Osteoblast (primary cell): ENCODE measurements around the gene CBLN3. TPM values are rescaled to one million over a fixed set of nuclear protein-coding genes. Genes with fewer than 3 reads are reported as not detected.

Source experiments
- DNase-seq: peaks from one replicate; pipeline ENCODE4 v3.0.0; 2011; ENCODE audit warnings: low spot score, mixed read lengths; ENCODE audit not compliant: insufficient read length; ENCODE audit errors: missing footprints
- H2AFZ ChIP-seq: 2 replicates; pipeline ENCODE4 v1.6.0; 2011; ENCODE audit warnings: mild to moderate bottlenecking, low read length
- H3K27ac ChIP-seq: 2 replicates; pipeline ENCODE4 v1.5.1; 2011; ENCODE audit warnings: mild to moderate bottlenecking, low read depth, low read length, moderate library complexity
- H3K27me3 ChIP-seq: 2 replicates; pipeline ENCODE4 v1.6.0; 2012; ENCODE audit warnings: mild to moderate bottlenecking, control low read depth, inconsistent platforms, low read length, moderate library complexity; ENCODE audit not compliant: insufficient read depth
- H3K36me3 ChIP-seq: 2 replicates; pipeline ENCODE4 v1.5.1; 2011; ENCODE audit warnings: mild to moderate bottlenecking, low read length, control low read depth, moderate library complexity; ENCODE audit not compliant: insufficient read depth
- H3K4me1 ChIP-seq: 2 replicates; pipeline ENCODE4 v1.5.1; 2011; ENCODE audit warnings: mild to moderate bottlenecking, low read length, control low read depth, moderate library complexity; ENCODE audit not compliant: insufficient read depth
- H3K4me2 ChIP-seq: 2 replicates; pipeline ENCODE4 v1.6.0; 2011; ENCODE audit warnings: mild to moderate bottlenecking, low read length; ENCODE audit not compliant: insufficient read depth
- H3K4me3 ChIP-seq: fragments of 200-600 bp; sonication (generic); 3 replicates; pipeline ENCODE4 v1.5.1; 2012; ENCODE audit warnings: mild to moderate bottlenecking, low read length, inconsistent platforms; ENCODE audit not compliant: insufficient read depth
- H3K79me2 ChIP-seq: 2 replicates; pipeline ENCODE4 v1.6.0; 2012; ENCODE audit warnings: mild to moderate bottlenecking, low read length, control low read depth, inconsistent platforms; ENCODE audit not compliant: insufficient read depth
- H3K9me3 ChIP-seq: 2 replicates; pipeline ENCODE4 v1.5.1; 2011; ENCODE audit warnings: low read depth, low read length, control low read depth
- H4K20me1 ChIP-seq: 2 replicates; pipeline ENCODE4 v1.6.0; 2012; ENCODE audit warnings: mild to moderate bottlenecking, low read length, control low read depth; ENCODE audit not compliant: insufficient read depth
- total RNA-seq: library from RNA; depleted of rRNA; stranded (reverse); fragments of >200 nt; gene quantifications from 2 replicates; pipeline ENCODE4 v1.2.3, GENCODE V29; 2012
- TF ChIP-seq, protein P1 (sequence below): IDR thresholded peaks from 2 replicates; pipeline ENCODE4 v1.5.1; 2011; ENCODE audit warnings: mild to moderate bottlenecking, low read depth, low read length, moderate library complexity; ENCODE audit errors: extremely low read depth

The CBLN3 gene
- total RNA-seq, 1 donor, result 4.0 TPM

DNA sequence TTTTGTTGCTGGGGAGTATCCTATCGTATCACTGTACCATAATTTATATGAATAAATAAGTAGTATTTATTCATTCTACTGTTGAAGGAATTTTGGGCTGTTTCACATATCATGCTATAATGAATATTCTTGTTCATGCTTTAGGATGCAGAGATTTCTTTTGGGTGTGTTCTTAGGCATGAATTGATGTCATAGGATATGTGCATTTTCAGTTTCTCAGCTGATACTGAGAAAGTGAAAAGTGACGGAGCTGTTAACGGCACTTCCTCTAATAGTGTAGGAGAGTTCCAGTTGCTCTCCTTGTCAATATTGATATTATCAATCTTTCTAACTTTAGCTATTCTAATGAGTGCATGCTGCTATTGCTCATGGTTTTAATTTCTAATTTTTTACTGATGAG lies 36.3 kb upstream of the CBLN3 start:
- no peaks in the 10 kb centered on the region for H3K79me2 ChIP-seq
- no peaks in the 10 kb centered on the region for H3K9me3 ChIP-seq
- DNase-seq, result no peak
- no peak overlapping the region for H3K4me3 ChIP-seq
- H3K4me2 ChIP-seq, result no peak overlapping the region
- no peaks in the 10 kb centered on the region for H3K4me1 ChIP-seq
- H3K36me3 ChIP-seq, result no peaks in the 10 kb centered on the region
- no peak overlapping the region for H3K27ac ChIP-seq
- no peaks in the 10 kb centered on the region for H4K20me1 ChIP-seq
- H2AFZ ChIP-seq, result no peak overlapping the region
- H3K27me3 ChIP-seq, result no peaks in the 10 kb centered on the region
- TF ChIP-seq, protein P1, sequence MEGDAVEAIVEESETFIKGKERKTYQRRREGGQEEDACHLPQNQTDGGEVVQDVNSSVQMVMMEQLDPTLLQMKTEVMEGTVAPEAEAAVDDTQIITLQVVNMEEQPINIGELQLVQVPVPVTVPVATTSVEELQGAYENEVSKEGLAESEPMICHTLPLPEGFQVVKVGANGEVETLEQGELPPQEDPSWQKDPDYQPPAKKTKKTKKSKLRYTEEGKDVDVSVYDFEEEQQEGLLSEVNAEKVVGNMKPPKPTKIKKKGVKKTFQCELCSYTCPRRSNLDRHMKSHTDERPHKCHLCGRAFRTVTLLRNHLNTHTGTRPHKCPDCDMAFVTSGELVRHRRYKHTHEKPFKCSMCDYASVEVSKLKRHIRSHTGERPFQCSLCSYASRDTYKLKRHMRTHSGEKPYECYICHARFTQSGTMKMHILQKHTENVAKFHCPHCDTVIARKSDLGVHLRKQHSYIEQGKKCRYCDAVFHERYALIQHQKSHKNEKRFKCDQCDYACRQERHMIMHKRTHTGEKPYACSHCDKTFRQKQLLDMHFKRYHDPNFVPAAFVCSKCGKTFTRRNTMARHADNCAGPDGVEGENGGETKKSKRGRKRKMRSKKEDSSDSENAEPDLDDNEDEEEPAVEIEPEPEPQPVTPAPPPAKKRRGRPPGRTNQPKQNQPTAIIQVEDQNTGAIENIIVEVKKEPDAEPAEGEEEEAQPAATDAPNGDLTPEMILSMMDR, result no peak

DNA sequence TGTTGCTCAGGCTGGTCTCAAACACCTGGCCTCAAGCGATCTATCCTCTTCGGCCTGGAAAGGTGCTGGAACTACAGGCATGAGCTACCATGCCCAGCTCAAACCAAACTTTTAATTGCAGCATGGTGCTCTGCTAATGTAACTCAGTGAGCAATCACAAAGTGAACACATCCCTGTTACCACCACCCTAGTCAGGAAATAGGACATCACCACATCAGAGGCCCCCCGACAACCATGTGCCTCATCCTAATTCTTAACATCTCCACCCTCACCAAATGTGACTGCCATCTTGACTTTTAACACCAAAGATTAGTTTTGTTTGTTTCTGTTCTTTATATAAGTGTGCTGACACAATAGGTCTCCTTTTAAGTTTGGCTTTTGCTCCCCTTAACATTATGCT lies 35.9 kb upstream of the CBLN3 start:
- H3K27ac ChIP-seq, result no peak overlapping the region
- H3K4me2 ChIP-seq, result no peak overlapping the region
- no peak overlapping the region for H3K4me3 ChIP-seq
- H4K20me1 ChIP-seq, result no peaks in the 10 kb centered on the region
- no peaks in the 10 kb centered on the region for H3K27me3 ChIP-seq
- no peaks in the 10 kb centered on the region for H3K36me3 ChIP-seq
- no peaks in the 10 kb centered on the region for H3K9me3 ChIP-seq
- no peaks in the 10 kb centered on the region for H3K4me1 ChIP-seq
- TF ChIP-seq, protein P1, result no peak
- H2AFZ ChIP-seq, result no peak overlapping the region
- no peak for DNase-seq
- H3K79me2 ChIP-seq, result no peaks in the 10 kb centered on the region

DNA sequence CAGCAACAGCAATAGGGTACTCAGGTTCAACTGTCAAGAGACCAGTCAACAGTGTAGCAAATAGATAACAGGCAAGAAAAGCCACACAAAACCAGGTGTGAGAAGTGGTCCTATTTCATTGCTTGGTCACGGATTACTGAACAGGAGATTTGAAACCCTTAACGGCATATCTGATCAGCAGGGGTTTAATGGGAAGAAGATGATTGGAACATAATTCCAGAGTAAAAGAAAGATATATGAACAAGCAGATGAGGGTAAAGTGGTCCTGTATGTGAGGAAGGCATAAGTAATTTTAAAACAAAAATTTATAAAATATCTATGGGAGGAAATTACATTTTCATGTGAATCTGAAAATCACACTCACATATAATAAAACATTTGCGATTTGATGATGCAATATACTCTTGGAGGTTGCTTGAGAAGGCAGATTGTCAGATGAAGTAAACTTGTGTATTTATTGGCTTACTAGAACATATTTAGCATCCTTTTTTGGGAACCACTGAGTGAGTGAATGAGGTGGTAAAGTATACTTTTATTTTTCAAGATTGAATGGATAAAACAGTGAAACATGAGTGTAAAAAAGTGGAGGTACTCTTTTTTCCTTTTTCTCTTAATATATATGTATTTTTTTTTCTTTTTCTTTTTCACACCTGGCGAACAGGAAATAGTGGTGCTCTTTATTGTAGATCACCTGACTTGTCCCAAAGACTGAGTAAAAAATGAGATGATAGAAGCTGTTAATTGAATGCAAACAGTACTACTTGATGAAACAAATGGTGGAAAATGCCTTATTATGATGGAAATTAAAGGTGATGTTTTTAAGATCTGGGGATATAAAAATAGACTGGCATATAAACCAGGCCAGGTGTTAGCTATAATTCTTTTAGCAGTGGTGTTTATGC lies 34.7 kb upstream of the CBLN3 start:
- no peaks in the 10 kb centered on the region for H3K4me1 ChIP-seq
- H4K20me1 ChIP-seq, result no peaks in the 10 kb centered on the region
- no peak overlapping the region for H3K4me3 ChIP-seq
- TF ChIP-seq, protein P1, result no peak
- H3K27ac ChIP-seq, result no peak overlapping the region
- no peaks in the 10 kb centered on the region for H3K9me3 ChIP-seq
- no peak overlapping the region for H2AFZ ChIP-seq
- DNase-seq, result no peak
- H3K27me3 ChIP-seq, result no peaks in the 10 kb centered on the region
- no peaks in the 10 kb centered on the region for H3K79me2 ChIP-seq
- H3K36me3 ChIP-seq, result no peaks in the 10 kb centered on the region
- no peak overlapping the region for H3K4me2 ChIP-seq

DNA sequence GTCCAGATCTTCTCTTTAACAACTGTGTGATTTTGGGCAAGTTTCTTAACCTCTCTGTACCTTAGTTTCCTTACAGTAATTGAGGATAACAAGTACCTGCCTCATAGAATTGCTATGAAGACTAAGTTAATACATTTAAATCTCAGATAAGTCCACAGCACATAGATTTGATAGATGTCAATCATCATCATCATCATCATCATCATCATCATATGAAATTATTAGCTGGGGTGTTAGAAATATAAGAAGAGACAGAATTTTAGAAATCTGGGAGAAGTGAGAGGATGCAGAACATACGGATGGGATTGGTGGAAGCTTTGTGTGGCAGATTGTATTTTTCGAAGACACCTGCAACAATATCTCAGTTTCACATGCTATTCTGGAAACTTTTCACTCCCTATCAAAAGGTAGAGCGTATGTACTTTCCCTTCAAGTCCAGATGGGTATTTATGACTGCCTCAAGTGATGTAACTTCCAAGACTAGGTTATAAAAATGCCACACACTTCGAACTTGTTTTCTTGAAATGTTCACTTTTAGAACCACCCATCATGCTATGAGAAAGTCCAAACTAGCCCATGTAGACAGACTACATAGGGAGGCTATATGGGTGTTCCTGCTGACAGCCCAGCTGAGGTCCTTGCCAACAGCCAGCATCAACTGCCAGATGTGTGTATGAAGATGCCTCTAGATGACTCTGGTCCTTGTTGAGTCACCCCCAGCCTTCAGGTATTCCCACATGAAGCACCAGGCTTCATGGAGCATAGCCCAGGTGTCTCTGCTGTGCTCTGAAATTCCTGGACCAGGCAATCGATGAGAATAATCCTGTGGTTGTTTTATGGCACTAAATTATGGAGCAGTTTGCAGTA lies 33.8 kb upstream of the CBLN3 start:
- H4K20me1 ChIP-seq, result no peaks in the 10 kb centered on the region
- H3K27me3 ChIP-seq, result no peaks in the 10 kb centered on the region
- no peaks in the 10 kb centered on the region for H3K9me3 ChIP-seq
- no peaks in the 10 kb centered on the region for H3K4me1 ChIP-seq
- H3K79me2 ChIP-seq, result no peaks in the 10 kb centered on the region
- no peak overlapping the region for H3K27ac ChIP-seq
- no peak for DNase-seq
- no peak overlapping the region for H2AFZ ChIP-seq
- TF ChIP-seq, protein P1, result no peak
- no peaks in the 10 kb centered on the region for H3K36me3 ChIP-seq
- no peak overlapping the region for H3K4me3 ChIP-seq
- H3K4me2 ChIP-seq, result no peak overlapping the region
